ENCODE results near the gene CDK6.

The CDK6 gene

GRCh38 chr7:92794831-92795230, 41.5 kb downstream of the CDK6 start:
- no peak for DNase-seq (ENCODE audit: low read depth in 2 of 2, low spot score in 1 of 2)

- no peak for DNase-seq (ENCODE audit: low read depth in 2 of 2, low spot score in 1 of 2)
These were observed 42.0 kb downstream of the CDK6 start for GRCh38 chr7:92794391-92794790.

DNA sequence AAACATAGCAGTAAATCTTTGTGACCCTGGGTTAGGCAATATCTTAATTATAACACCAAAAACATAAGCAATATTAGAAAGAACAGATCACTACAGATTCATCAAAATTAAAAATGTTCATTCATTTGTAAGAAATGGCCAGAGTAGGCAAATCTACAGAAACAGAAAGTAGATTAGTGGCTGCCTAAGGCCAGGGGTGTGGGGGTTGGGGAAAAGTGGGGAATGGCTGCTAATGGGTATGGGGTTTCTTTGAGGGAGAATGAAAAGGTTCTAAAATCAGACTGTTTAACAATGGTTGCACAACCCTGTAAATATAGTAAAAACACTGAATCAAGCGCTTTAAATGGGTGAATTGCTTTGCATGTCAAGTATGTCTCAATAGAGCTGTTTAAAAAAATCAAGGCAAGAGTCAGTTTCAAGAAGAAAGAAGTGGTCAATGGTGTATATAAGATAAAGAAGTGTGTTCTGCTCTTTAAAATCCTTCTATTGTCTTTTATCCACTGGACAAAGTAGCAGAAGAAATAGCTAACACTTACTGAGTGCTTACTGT, 42.6 kb downstream of the CDK6 start:
- no peak for DNase-seq (ENCODE audit: low read depth in 2 of 2, low spot score in 1 of 2)

GRCh38 chr7:92790992-92791391, 45.4 kb downstream of the CDK6 start:
- no peak for DNase-seq (ENCODE audit: low read depth in 2 of 2, low spot score in 1 of 2)

- no peak for DNase-seq (ENCODE audit: low read depth in 2 of 2, low spot score in 1 of 2)
These were observed 47.7 kb downstream of the CDK6 start for GRCh38 chr7:92788559-92789183.

DNA sequence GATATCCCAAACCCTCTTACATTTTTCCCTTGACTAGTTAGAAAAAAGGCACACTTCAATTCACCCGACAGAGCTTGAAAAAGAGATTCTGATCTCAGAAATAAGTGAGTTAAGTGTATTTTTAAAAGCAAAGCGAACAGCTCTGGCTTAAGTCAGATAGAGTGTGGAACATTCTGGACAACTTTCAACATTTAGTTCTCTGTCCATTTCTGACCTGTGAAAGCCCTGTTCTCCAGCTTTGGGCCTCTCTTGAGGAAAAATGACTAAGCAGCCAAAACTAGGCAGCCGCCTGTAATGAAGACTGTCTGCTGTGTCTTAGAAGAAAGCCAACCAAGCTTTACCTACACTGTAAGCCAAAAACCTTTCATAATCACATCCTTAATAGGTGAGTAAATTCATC, 50.5 kb downstream of the CDK6 start:
- no peak for DNase-seq (ENCODE audit: low read depth in 2 of 2, low spot score in 1 of 2)

DNA sequence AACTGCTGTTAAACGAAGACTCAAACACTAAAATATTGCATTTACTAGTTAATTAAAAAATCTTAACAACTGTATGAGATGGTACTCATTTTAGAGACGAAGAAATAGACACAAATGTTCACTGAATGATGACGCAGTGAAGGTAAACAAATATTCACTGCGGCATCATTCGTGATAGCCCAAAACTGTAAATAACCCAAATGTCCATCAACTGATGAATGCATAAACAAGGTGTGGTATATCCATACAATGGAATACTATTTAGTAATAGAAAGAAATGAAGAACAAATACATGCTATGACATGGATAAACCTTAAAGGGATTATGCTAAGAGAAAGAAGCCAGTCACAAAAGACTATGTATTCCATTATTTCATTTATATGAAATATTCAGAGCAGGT, 51.4 kb downstream of the CDK6 start:
- no peak for DNase-seq (ENCODE audit: low read depth in 2 of 2, low spot score in 1 of 2)

- no peak for DNase-seq (ENCODE audit: low read depth in 2 of 2, low spot score in 1 of 2)
These were observed 52.8 kb downstream of the CDK6 start for GRCh38 chr7:92783260-92784201.

DNA sequence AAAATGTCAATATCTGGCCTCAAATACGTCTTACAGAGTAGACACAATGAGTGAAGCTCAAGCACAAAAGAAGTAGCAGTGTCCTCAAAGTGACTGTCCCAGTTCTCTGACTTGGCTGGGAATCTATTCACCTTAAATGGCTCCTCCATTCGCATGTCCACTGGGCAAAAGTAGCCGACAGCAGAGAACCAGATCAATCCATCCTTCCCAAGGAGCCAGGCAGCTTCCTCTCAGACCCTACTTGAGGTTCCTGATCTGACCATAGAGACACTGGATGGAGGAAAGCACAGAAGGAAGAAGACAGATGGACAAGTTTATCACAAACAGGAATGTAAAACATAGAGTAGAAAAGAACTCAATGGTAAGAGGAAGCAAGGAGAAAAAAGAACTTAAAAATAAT, 53.5 kb downstream of the CDK6 start:
- no peak for DNase-seq (ENCODE audit: low read depth in 2 of 2, low spot score in 1 of 2)

- DNase-seq (ENCODE audit: low read depth in 2 of 2, low spot score in 1 of 2) = no peak
These were observed 54.1 kb downstream of the CDK6 start for GRCh38 chr7:92782236-92782635.

DNA sequence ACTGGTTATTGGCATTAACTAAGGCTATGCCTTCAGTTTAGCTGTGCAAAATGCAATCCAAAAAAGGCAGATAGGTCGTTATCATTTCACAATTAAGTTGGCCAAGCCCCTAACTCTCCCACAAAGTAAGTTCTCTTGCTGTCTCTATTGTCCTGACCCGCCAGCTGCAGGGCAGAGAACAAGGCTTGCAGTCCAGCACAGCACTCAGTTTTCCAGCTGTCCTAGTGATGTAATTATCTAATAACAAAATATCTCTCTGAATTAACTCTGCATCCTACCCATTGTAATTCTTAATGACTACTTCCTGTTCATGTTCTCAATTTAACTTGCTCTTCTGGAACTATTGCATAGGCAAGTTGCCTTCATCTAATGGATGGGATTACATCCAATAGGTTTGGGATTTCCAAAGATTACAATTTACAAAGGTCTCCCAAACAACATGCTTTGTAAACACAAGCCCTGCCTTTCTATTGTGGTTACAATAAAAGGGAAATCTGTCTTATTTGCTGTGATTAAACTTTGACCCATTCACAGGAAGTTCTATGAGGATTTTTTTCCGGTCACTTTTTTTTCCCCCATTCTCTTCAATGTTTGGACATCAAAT, 55.2 kb downstream of the CDK6 start:
- DNase-seq (ENCODE audit: low read depth in 2 of 2, low spot score in 1 of 2) = no peak

GRCh38 chr7:92778972-92779371, 57.4 kb downstream of the CDK6 start:
- DNase-seq (ENCODE audit: low read depth in 2 of 2, low spot score in 1 of 2) = no peak

- DNase-seq (ENCODE audit: low read depth in 2 of 2, low spot score in 1 of 2) = no peak
These were observed 58.4 kb downstream of the CDK6 start for GRCh38 chr7:92777993-92778392.

- DNase-seq (ENCODE audit: low read depth in 2 of 2, low spot score in 1 of 2) = no peak
These were observed 62.6 kb downstream of the CDK6 start for GRCh38 chr7:92773808-92774207.

DNA sequence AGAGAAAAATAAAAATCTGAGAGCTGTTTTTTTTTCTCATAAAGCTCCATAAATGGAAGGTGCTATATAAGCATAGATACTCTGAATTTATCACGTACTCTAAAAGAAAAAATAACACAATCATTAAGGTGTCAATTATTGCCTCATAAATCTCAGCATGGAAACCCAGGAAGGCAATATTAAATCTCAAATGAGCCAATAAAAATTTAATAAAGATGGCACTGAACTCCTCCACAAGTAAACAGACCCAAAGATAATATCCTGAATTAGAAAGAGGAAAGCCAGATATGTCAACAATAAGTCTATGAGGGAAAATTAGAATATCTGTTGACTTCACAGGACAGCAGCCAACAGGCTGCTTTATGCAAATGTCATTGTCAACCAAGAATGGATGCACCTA, 66.5 kb downstream of the CDK6 start:
- DNase-seq (ENCODE audit: low read depth in 2 of 2, low spot score in 1 of 2) = no peak

GRCh38 chr7:92769394-92769699, 67.0 kb downstream of the CDK6 start:
- DNase-seq (ENCODE audit: low read depth in 2 of 2, low spot score in 1 of 2) = no peak

DNA sequence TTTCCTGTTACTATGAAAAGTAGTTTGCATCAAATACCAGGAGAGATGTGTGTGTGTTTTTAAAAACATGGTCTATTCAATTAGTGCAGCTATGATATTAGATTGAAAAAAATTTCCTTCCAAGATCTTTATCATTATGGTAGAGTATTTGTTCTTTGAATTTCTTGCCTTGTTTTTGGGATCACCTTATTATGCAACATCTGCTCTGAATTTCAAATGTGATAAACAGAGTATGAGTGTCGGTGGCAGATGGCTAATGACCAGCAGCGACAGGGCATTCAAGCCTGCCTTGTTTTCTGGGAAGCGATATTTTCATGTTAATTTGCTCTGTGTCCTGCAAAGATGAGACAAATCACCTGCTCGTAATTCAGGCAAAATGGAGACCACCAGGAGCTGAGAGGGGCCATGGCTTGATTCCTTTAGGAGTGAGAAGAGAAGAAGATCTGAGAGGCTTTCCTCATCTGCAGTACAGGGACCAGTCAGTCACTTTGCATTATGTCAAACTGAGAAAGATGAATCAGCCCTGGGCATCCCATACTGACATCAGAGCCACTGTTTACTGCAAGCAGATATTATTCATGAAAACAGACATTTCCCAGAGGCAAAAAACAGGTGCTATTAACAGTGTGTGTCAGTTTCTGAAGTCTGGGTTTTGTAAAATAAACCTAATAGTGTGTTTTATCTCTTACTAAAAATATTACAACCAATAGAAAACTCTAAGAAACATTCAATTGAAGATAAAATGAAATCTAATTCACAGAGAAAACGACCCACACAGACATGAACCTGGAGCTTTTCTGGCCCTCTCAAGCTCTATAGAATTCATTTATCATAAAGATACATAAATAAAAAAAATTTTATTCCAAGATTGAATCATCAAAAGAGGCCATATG, 67.6 kb downstream of the CDK6 start:
- no peak for DNase-seq (ENCODE audit: low read depth in 2 of 2, low spot score in 1 of 2)

DNA sequence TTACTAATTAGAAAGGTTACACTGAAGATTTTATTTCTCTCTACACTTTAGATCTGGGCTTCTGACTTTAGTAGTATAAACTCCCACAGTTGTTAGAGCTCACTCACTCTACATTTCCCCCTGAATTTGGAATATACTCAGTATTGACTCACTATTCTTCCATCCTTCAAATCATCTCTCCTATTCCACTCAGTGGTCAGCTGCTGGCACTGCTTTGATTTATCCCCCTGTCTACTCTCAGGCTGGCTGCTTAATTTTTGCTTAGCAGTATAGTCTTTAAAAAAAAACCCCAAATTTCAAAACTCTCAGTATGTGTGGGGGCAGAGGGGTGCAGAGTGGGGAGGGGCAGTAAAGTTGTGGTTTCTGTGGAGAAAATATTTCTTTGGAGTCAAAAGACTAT, 68.9 kb downstream of the CDK6 start:
- no peak for DNase-seq (ENCODE audit: low read depth in 2 of 2, low spot score in 1 of 2)

GRCh38 chr7:92766461-92767003, 69.8 kb downstream of the CDK6 start:
- DNase-seq (ENCODE audit: low read depth in 2 of 2, low spot score in 1 of 2) = no peak

DNA sequence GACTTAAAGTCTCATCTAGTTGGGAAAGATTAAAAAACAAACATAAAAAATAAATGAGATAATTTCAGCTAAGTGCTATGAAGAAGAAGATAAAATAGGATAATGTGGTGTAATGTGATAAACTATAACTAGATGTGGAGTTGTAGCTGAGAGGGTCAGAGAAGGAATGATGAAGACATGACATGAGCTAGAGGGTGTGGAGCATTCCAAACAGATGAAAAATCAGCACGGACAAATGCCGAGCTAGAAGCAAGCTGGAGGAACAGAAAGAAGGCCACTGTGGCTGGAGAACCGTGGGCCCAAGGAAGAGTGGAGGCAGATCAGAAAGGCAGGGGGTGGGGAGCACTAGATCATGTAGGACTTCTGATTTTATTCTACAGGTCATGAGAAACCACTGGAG, 70.6 kb downstream of the CDK6 start:
- DNase-seq (ENCODE audit: low read depth in 2 of 2, low spot score in 1 of 2) = no peak

Measured in stimulated activated CD8-positive, alpha-beta memory T cell treated with anti-CD3 and anti-CD28 coated beads, Interleukin-4, amount 100 ng/mL, for 1 hour (primary cell).